Neural progenitor cell (in vitro differentiated cells): ENCODE results near the gene ITGA2.

ENCODE experiments used
- EZH2phosphoT487 ChIP-seq: fragments of 200-600 bp; sonication (generic); IDR thresholded peaks from 2 replicates; pipeline ENCODE4 v1.6.1; 2017; ENCODE audit warnings: antibody characterized with exemption
- TF ChIP-seq, protein P1 (sequence below): fragments of 200-600 bp; sonication (generic); IDR thresholded peaks from 2 replicates; pipeline ENCODE4 v1.5.1; 2017; ENCODE audit warnings: antibody characterized with exemption, mild to moderate bottlenecking

DNA sequence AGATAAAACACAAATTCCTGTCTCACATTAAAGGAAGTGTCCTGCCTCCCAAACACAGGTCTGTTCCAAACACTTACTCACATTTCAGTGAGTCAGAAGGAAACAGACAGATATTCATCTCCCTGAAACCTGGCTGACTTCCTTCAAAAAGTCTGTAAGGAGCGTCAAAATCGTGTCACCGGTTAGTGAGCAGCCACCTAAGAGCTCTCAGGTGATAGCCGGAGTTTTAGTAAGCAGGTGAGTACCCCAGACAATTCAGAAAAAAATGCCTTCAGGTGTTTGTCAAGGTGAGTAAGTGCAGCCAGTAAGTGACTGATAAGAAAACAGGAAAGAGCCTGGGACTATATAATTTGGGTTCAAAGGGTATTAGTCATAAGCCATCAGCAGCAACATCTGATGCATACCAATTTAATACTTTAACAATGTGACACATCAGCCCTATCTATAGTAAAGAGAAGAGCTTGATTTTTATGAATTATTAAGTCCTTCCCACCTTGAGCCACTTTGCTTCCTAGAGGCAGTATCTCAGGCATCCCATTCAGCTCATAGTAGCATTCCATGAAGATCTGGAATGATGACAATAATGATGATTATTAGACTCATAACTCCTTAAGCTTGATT, 1.3 kb upstream of the ITGA2 start:
- TF ChIP-seq, protein P1, sequence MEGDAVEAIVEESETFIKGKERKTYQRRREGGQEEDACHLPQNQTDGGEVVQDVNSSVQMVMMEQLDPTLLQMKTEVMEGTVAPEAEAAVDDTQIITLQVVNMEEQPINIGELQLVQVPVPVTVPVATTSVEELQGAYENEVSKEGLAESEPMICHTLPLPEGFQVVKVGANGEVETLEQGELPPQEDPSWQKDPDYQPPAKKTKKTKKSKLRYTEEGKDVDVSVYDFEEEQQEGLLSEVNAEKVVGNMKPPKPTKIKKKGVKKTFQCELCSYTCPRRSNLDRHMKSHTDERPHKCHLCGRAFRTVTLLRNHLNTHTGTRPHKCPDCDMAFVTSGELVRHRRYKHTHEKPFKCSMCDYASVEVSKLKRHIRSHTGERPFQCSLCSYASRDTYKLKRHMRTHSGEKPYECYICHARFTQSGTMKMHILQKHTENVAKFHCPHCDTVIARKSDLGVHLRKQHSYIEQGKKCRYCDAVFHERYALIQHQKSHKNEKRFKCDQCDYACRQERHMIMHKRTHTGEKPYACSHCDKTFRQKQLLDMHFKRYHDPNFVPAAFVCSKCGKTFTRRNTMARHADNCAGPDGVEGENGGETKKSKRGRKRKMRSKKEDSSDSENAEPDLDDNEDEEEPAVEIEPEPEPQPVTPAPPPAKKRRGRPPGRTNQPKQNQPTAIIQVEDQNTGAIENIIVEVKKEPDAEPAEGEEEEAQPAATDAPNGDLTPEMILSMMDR: no peak
- TF ChIP-seq EZH2phosphoT487: no peak
